GM18909 (cell line): ENCODE results near the gene RAB6C.
"Not testable (repeated sequence)": the region's sequence is repeated elsewhere in the genome, so short reads cannot be mapped to it uniquely, and the experiment has no call there.

Experiments
- ATAC-seq: cut with Tn5 transposase; IDR thresholded peaks from one replicate; pipeline ENCODE4 v1.9.1; 2021; ENCODE audit warnings: mild to moderate bottlenecking; ENCODE audit not compliant: unreplicated experiment, poor library complexity

The RAB6C gene

DNA sequence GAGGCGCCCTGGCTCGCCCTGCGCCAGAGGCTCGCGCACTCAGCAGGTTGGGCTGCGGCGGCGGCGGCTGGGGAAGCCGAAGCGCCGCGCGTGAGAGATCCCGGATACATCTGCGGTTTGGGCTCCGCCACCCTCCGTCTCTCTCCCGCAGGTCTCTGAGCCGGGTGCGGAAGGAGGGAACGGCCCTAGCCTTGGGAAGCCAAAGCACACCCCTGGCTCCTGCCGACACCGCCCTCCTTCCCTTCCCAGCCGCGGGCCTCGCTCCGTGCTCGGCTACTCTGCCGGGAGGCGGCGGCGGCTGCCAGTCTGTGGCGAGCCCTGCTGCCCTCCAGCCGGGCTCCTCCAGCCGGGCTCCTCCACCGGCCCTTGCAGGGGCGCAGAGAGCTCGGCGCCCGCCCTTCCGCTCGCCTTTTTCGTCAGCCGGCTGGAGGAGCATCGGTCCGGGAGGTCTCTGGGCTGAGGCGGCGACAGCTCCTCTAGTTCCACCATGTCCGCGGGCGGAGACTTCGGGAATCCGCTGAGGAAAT lies at the start of gene RAB6C:
RAB6C (plus strand) TSS at position 38 of the 527 bp plus-strand sequence; CDS start at position 488, 450 bp downstream.
- ATAC-seq: not testable (repeated sequence)

DNA sequence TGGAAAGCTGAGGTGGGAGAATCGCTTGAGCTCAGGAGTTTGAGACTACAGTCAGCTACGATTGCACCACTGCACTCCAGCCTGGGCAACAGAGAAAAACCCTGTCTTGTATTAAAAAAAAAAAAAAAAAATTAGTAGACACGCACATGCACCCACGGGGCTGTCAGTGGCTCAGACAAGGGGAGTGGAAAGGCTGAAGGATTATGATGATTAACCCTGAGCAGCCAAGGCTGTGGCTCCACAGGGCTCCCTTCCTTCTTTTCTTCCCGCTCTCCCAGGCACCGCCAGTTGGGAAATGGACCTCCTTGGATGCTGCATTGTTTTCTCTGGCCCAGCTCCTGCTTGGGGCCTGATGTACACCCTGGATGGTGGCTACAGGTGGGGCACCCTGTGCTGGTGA lies 49.0 kb upstream of the RAB6C start:
- ATAC-seq: no peak

DNA sequence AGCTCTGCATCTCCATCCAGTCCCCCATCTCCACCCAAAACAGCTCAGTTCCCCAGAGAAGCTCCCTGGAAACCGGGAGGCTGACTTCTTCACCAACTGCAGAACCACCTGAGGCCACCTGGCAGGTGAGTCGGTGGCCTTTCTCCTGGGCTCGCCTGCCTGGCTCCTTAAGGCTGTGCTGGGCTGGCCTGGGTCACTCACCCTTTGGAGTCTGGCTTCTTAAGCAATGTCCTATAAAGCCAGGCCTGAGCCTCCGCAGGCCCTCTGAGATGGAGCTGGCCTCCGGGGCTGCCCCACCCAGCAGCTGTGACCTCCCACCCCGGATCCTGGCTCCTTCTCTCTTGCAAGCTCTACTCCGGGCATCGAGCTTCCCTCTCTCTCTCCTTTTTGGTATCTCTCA lies 46.1 kb upstream of the RAB6C start:
- ATAC-seq: not testable (repeated sequence)

DNA sequence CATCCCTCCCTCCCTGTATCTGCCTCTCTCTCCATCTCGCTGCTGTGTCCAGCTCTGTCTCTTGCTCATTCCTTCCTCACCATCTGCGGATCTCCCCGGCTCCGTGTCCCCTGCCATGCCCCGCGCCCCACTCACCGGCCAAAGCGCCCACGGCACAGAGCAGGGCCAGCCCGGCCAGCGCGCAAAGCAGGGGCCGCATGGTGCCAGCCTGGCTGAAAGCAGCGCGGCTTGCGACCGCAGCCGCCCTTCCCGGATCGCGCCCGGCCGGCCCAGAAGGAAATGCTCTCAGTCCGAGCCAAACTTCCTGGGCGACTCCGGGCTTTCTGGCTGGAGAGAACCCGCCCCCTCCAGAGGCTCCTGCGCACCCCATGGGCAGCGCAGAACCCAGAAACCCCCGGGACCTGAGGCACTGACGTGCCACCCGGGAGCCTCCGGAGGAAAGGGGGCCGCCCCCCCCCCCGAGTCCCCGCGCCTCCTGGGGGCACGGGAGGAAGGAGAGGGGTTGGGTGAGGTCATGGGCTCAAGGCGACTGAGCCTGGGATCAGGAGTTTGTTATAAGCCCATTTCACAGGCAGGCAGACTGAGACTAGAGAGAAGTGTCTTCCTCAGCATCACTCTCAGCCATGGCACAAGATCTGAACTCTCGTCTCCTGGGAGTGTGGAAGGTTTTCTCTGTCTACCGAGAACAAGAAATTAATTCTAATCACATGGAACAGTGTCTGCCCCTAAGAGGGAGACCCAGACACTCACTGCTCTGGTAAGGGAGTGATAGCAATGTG lies 45.2 kb upstream of the RAB6C start:
- no peak for ATAC-seq

DNA sequence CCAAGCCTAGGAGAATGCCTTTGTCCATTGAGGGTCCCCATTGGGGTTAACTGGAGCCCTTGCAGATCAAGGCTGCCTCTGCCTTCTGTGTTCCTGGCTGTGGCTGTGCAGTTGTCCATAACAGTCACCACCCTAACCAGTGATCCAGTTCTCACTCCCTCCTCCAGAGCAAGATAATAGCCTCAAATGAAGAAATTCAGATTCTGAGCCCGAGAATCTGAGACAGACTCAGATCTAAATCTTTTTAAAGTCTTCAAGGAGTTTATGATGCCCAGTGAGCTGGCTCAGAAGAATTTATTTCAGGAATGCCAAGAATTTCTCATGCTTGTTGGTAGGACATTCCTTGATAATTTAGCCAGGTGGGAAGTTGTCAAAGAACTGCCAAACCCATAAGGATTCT lies 44.3 kb upstream of the RAB6C start:
- ATAC-seq: no peak

DNA sequence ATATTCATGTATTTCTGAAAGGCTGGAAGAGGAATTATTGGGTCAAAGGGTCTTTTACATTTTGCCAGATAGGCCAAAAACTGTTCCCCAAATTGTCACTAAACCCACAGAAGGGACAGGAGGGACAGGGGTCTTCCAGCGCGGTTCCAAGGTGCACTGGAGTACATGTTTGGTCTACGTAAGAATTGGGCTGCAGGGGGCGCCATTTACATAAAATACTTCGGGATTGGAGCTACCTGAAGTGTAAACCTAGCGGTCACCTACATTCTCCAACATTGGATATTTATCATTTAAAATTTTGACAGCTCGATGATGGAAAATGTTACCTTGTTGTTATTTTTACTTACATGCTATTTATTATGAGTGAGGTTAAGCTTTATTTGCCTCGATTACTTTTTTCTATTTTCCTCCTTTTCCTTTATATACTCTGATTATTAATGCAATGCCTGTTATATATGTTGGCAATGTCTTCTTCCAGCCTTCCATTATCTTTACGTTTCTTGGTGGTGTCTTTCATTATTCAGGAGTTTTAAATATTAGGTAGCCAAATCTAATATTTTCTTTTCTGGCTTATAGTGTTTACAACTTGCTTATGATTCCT lies 43.0 kb upstream of the RAB6C start:
- ATAC-seq: peak; percentile 78

DNA sequence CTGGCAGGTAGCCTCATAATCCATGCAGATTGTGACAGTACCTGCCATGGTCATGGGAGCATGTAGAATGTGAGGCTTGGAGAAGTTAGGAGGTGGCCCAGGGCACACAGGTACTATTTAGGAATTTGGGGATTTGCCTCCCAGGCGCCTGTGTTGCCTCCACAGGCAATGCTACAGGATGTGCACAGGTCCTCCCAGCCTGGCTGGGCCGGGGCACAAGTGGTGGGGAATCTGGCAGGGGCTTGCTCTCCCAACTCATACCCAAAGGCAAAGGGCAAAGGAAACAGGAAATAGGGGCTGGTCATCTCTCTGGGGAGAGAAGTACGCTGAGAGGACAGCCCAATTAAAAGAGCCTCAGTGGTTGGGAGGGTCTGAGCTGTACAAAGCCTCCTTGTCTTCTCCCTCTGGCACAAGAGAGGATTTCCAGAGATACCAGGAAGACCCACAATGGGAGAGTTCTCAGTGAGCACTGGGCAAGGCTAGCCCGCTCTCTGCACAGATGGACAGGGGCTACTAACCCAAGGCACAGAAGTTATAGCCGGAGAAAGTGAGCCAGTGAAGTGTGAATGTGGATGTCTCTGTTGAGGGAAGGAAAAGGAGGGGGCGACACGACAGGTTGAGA lies 40.5 kb upstream of the RAB6C start:
- not testable (repeated sequence) for ATAC-seq

DNA sequence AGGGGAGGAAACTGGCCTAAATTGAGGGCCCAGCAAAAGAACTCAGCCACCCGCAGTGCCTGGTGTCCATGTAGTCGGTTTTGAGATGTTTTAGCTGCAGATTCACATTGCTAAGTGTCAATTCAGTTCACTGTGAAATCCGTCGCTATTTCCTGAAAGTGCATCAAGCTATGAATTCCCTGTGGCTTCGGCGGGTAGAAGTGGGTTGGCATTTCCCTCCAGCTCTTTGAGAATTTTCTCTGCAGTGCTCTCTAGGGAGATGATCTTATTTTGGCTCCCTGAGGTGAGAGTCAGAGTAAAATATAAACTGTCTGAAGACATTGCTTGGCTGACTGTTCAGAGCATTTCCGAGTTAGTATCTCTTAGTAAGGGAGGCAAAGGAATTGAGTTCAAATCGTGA lies 36.0 kb upstream of the RAB6C start:
- ATAC-seq: not testable (repeated sequence)

DNA sequence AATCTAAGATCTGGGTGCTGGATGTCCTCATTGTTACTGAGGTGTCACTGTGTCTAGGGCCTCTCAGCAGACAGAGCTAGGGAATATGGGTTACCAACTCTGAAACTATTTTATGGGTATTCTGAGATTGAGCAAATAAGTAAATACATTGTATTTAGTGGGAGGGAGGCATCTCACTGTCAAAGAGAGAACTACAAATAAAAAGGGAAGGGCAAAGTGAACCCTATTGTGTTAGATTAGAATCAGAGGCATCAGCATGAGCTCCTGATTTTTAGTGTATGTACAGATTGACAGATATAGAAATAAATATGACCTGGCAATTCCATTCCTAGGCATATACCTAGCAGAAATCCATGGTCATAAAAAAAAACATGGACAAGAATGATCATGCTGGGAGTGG lies 33.9 kb upstream of the RAB6C start:
- no peak for ATAC-seq

DNA sequence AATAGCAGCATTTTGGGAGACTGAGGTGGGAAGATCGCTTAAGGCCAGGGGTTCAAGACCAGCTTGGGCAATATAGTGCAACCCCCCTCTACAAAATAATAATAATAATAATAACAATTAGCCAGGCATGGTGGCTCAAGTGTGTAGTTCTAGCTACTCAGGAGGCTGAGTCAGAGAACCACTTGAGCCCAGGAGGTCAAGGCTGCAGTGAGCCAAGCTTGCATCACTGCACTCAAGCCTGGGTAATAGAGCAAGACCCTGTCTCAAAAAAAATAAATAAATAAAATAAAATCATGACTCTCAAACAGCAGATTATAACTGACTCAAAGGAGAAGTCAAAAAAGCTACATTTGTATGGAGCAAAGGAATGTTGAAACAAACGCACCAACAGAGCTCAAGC lies 31.8 kb upstream of the RAB6C start:
- ATAC-seq: not testable (repeated sequence)

DNA sequence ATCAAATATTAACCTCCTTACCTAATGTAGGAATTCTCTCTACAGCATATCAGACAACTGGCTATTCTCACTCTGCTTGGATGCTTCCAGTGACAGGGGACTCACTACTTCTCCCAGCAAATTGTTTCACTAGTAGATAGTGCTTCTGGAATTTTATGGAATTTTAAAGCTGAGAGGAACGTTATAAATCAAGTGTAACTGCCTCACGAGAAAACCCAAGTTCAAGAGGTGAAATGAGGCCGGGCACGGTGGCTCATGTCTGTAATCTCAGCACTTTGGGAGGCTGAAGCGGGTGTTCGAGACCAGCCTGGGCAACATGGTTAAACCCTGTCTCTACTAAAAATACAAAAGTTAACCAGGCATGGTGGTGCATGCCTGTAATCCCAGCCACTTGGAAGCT lies 23.3 kb upstream of the RAB6C start:
- not testable (repeated sequence) for ATAC-seq

DNA sequence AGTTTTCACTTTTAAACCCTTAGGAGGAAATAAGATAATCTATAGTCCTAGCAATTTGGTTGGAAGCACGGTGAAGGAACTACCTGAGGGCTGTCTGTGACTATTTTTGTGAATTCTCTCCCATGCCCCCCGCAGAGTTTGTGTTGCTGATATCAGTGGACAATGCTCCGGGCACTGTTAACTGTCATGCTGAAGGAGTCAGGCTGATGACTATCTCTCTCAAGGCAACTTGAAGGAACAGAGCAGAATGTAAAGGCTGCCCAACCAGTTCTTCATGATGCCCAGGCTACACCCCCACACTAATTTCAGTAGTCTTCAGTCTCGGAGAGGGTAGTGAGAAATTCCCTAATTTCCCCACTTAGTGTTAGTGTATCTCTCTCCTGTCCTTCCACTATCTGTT lies 21.6 kb upstream of the RAB6C start:
- ATAC-seq: no peak

DNA sequence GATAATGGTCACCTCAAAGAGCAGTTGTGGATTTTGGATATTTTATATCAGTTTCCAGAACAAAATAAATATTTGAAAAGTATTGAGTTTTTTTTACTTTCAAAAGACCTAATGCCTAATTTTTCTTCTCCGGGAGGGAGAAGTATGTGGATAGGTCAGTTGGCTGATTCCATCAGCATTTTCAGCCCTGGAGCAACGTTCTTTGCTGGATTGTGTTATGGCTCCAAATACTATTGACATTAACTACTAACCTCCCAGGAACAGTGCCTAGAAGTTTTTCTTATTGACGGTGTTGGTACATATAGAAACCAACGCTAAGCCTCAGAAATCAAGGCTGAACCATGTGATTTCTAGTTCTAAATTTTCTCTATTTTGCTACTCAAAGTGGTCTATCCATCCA lies 20.7 kb upstream of the RAB6C start:
- ATAC-seq: not testable (repeated sequence)

DNA sequence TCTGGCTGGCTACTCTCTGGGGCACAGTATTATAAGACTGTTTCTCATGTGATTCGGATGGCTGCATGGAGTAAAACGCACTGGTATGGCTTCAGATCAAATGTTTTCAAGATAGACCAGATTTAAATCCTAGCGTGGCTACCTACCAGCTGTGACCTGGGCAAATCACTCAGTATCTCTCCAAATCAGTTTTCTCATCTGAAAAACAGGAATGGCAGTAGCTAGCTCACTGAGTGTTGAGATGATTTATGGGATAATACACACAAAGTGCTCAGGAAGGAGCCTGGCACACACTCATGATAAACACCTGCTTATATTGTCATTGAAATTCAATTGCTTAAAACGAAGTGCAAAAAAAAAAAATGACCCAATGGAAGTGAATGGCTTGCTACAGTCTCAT lies 10.9 kb upstream of the RAB6C start:
- not testable (repeated sequence) for ATAC-seq

DNA sequence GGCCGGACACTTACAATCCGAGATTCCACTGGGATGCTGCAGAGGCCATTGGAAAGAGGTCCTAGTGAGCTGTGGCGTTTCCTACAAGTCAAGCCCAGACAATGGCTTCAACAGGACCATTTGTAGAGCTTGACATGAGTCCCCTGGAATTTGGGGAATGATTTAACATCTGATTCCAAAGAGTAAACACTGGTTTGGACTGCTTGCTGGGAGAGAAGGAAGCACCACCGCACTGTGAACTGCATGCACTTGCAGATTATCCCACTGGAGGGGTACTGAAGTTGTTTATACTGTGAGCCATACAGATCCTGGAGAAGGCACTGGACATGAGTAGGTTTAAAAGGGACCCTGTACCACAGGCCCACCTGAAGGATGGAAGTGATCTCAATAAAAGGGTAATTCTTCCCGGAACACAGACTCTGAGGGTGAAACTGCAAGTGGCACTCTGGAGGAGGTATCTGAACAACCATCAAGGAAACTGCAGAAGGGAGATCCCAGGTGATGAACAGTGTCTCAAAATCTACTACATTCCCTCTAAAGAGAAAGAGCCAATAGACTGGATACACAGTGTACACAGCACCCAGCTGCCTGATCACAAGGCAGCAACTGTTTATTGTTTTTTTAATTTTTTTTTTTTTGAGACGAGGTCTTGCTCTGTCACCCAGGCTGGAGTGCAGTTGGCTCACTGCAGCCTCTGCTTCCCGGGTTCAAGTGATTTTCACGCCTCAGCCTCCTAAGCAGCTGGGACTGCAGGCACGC lies 4.3 kb upstream of the RAB6C start:
- no peak for ATAC-seq

DNA sequence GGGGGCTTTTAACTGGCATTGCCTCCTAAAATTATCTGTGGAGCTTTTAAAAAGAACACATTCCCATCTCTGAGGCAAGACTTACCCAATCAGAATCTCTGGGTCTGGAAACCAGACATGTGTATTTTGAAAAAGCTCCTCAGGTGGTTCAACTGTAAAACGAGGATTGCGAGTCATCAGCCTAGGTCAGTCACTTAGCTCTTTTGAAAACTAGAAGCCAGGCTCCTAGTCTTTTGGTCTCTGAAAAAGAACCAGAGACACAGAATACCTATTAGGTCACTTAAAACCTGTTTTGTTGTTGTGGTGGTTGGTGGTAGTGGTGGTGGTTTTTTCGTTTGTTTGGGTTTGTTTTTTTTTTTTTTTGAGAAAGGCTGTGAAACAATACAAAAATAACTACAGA lies 2.5 kb upstream of the RAB6C start:
- ATAC-seq: not testable (repeated sequence)

DNA sequence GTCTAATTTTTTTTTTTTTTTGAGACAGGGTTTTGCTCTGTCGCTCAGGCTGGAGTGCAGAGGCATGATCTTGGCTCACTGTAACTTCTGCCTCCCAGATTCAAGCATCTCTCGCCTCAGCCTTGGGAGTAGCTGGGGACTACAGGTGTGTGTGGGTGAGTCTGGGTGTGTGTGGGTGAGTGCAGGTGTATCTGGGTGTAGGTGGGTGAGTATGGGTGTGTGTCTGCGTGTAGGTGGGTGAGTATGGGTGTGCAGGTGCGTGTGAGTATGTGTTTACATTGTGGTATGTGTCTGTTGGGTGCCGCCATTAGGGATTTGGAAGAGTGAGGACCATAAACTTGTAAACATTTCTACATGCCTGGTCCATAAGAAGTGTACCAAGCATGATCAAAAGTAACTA lies 1.5 kb upstream of the RAB6C start:
- ATAC-seq: no peak

DNA sequence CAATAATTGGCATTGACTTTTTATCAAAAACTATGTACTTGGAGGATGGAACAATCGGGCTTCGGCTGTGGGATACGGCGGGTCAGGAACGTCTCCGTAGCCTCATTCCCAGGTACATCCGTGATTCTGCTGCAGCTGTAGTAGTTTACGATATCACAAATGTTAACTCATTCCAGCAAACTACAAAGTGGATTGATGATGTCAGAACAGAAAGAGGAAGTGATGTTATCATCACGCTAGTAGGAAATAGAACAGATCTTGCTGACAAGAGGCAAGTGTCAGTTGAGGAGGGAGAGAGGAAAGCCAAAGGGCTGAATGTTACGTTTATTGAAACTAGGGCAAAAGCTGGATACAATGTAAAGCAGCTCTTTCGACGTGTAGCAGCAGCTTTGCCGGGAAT lies 780 bp downstream of the RAB6C start:
- not testable (repeated sequence) for ATAC-seq

DNA sequence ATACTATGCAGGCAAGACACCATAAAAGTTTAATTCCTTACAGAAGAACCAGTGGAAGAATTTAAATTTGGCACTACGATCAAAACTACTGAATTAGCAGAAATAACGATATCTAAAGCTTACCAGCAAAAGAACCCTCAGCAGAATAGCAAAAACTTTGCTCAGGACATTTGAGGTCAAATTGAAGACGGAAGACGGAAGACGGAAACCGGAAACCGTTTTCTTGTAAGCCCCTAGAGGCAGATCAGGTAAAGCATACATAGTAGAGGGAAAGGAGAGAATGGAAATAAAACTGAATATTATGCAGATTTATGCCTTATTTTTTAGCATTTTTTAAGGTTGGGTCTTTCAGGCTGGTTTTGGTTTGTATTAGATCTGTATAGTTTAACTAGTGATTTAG lies 2.2 kb downstream of the RAB6C start:
- not testable (repeated sequence) for ATAC-seq

DNA sequence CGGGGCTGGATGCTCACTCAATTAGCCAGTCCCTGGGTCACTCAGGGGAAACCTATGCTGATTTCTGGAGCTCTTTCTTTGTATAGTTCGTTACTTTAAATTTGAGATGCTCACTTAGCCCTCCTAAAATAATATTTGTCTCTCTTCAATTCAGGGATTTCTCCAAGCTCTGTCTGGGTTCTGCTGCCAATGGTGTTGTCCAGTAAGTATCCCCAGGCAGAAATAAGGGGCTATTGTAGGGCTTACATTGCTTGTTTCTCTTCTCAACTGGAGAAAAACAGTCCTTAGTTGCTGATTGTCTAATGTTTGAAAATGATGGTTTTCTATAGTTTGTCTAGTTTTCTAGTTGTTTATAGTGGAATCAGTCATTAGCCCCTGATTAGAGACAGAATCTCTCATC lies 5.0 kb downstream of the RAB6C start:
- no peak for ATAC-seq
